ENCODE results near the gene KLRB1.
"Not testable (repeated sequence)": the region's sequence is repeated elsewhere in the genome, so short reads cannot be mapped to it uniquely, and the experiment has no call there.

The KLRB1 gene

DNA sequence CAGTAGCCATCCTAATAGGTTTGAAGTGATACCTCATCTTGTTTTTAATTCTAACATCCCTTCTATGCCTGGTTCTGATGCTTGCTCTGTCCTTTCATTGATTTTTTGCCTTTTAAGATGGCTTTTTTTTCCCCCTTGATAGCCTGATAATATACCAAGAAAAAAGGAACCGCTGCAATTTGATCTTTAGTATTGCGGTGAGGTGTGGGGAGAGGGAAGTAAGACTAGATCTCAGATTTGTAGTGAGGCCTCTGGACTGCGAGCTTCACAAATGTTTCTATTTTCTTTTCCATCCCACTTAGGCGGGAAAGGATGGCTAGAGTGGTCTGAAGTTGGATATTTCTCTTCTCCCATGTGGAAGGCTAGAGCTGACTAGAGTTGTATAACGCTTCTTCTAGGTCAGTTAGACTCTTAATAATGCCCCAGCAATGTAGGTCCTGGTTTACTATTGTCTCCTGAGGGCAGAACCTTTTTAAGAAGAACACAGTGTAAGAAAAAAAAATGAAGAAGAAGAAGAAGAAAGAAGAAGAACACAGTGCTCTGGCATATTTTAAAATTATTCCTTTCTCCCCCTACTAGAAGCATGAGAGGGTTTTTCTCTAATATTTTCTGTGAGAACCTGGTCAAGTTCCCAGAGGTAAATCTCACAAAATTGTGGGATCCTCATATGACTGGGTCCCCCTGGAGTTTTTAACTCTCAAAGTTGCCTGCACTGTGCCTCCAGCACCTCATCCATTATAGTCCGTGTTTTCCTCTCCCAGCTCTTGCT, 11.9 kb upstream of the KLRB1 start:
- Histone ChIP-seq H3K27me3 (ENCODE audit: insufficient read depth, poor library complexity, severe bottlenecking) (no peaks in the 10 kb centered on the region), H3K4me3 (replicated peaks; ENCODE audit: insufficient read depth, low read length) (no peak overlapping the region), H3K27ac (replicated peaks) (no peak overlapping the region)
- peak; percentile 72 for TF ChIP-seq SPI1 (IDR thresholded peaks at IDR 0.05; ENCODE audit: borderline replicate concordance, low read depth)
- TF ChIP-seq, protein P1, sequence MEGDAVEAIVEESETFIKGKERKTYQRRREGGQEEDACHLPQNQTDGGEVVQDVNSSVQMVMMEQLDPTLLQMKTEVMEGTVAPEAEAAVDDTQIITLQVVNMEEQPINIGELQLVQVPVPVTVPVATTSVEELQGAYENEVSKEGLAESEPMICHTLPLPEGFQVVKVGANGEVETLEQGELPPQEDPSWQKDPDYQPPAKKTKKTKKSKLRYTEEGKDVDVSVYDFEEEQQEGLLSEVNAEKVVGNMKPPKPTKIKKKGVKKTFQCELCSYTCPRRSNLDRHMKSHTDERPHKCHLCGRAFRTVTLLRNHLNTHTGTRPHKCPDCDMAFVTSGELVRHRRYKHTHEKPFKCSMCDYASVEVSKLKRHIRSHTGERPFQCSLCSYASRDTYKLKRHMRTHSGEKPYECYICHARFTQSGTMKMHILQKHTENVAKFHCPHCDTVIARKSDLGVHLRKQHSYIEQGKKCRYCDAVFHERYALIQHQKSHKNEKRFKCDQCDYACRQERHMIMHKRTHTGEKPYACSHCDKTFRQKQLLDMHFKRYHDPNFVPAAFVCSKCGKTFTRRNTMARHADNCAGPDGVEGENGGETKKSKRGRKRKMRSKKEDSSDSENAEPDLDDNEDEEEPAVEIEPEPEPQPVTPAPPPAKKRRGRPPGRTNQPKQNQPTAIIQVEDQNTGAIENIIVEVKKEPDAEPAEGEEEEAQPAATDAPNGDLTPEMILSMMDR (IDR thresholded peaks at IDR 0.05; ENCODE audit: insufficient read depth, low read length): no peak
- TF ChIP-seq, protein P2, sequence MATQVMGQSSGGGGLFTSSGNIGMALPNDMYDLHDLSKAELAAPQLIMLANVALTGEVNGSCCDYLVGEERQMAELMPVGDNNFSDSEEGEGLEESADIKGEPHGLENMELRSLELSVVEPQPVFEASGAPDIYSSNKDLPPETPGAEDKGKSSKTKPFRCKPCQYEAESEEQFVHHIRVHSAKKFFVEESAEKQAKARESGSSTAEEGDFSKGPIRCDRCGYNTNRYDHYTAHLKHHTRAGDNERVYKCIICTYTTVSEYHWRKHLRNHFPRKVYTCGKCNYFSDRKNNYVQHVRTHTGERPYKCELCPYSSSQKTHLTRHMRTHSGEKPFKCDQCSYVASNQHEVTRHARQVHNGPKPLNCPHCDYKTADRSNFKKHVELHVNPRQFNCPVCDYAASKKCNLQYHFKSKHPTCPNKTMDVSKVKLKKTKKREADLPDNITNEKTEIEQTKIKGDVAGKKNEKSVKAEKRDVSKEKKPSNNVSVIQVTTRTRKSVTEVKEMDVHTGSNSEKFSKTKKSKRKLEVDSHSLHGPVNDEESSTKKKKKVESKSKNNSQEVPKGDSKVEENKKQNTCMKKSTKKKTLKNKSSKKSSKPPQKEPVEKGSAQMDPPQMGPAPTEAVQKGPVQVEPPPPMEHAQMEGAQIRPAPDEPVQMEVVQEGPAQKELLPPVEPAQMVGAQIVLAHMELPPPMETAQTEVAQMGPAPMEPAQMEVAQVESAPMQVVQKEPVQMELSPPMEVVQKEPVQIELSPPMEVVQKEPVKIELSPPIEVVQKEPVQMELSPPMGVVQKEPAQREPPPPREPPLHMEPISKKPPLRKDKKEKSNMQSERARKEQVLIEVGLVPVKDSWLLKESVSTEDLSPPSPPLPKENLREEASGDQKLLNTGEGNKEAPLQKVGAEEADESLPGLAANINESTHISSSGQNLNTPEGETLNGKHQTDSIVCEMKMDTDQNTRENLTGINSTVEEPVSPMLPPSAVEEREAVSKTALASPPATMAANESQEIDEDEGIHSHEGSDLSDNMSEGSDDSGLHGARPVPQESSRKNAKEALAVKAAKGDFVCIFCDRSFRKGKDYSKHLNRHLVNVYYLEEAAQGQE (IDR thresholded peaks at IDR 0.05; ENCODE audit: insufficient replicate concordance, low read depth): no peak
- DNase-seq (ENCODE audit: low read depth in 1 of 2, low spot score in 1 of 2): peak in 1 of 2 experiments; percentile 54

DNA sequence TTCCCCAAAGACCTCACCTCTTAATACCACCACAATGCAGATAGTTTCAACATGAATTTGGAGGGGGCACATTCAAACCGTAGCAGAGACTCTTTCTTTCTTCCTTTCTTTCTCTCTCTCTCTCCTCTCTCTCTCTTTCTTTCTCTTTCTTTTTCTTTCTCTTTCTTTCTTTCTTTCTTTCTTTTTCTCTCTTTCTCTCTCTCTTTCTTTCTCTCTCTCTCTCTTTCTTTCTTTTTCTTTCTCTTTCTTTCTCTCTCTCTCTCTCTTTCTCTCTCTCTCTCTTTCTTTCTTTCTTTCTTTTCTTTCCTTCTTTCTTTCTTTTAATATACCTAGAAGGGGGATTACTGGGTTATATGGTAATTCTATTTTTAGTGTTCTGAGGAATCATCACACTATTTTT, 11.2 kb upstream of the KLRB1 start:
- not testable (repeated sequence) for H3K4me3 ChIP-seq (replicated peaks; ENCODE audit: insufficient read depth, low read length); DNase-seq (ENCODE audit: low read depth in 1 of 2, low spot score in 1 of 2); H3K27ac ChIP-seq (replicated peaks); H3K27me3 ChIP-seq (ENCODE audit: insufficient read depth, poor library complexity, severe bottlenecking)

DNA sequence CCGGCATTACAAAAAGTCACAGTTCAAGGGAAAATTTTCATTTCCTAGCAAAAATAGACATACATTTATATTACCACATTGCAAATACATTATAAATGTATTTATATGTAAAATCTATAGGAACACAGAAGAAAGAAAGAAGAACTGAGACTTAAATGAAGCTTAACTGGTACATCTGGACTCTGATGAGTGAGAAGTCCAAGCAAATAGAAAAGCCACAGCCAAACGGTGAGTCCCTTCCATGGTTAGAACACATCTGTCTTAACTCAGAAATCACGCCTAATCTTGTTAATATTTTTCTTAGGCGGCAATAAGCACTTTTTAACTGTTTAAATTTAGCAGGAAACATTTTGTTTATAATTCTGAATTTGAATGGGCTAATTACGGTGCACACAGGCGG, 9.4 kb upstream of the KLRB1 start:
- no peak for DNase-seq (ENCODE audit: low read depth in 1 of 2, low spot score in 1 of 2)
- TF ChIP-seq GABPA (IDR thresholded peaks at IDR 0.05; ENCODE audit: low read depth) (no peak), SPI1 (IDR thresholded peaks at IDR 0.05; ENCODE audit: borderline replicate concordance, low read depth) (no peak), POLR2AphosphoS5 (IDR thresholded peaks at IDR 0.05; ENCODE audit: low read depth) (no peak)
- TF ChIP-seq, protein P2 (IDR thresholded peaks at IDR 0.05; ENCODE audit: insufficient replicate concordance, low read depth): no peak
- TF ChIP-seq, protein P1 (IDR thresholded peaks at IDR 0.05; ENCODE audit: insufficient read depth, low read length): no peak
- no peak overlapping the region for H3K27ac ChIP-seq (replicated peaks)
- no peak overlapping the region for H3K4me3 ChIP-seq (replicated peaks; ENCODE audit: insufficient read depth, low read length)
- no peaks in the 10 kb centered on the region for H3K27me3 ChIP-seq (ENCODE audit: insufficient read depth, poor library complexity, severe bottlenecking)

DNA sequence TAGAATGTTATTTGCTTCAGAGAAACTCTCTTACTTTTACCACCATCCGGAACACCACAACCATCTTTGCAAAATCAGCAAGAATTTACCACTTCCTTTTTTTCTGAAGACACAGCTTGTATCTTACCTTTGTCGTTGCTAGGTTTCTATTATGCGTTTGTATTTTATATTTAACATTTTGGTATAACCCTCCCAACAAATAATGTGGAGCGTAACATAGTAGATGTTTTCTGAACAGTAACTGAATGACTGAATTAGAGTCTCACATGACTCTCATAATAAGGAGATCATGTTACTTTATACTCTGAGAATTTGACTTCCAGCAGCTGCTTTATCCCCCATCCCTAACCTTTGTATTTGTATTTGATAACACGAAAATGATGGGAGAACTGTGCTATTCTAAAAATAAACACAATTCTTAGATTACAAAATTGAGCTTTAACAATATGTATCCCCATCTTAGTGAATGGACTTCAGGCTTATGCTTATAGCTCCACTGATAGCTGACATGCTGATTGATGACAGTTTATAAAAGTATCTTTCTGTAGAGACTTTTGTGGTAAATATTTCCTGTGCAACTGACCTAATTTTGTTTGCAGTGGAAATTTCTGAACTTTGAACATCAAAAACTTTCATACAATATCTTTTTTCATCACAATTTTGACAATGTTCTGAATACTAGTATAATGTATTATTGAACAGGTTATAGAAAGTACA, 7.9 kb upstream of the KLRB1 start:
- DNase-seq (ENCODE audit: low read depth in 1 of 2, low spot score in 1 of 2): peak in 1 of 2 experiments; percentile 46
- Histone ChIP-seq H3K4me3 (replicated peaks; ENCODE audit: insufficient read depth, low read length) (no peak overlapping the region), H3K27me3 (ENCODE audit: insufficient read depth, poor library complexity, severe bottlenecking) (no peaks in the 10 kb centered on the region), H3K27ac (replicated peaks) (peak overlapping the region; percentile 53)
- TF ChIP-seq SPI1 (IDR thresholded peaks at IDR 0.05; ENCODE audit: borderline replicate concordance, low read depth) (peak; percentile 99), GABPA (IDR thresholded peaks at IDR 0.05; ENCODE audit: low read depth) (no peak)

DNA sequence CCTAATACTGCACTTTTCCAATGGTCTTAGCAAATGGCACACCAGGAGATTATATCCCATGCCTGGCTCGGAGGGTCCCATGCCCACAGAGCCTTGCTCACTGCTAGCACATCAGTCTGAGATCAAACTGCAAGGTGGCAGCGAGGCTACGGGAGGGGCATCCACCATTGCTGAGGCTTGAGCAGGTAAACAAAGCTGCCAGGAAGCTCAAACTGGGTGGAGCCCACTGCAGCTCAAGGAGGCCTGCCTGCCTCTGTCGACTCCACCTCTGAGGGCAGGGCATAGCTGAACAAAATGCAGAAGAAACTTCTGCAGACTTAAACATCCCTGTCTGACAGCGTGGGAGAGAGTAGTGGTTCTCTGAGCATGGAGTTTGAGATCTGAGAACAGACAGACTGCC, 2.9 kb upstream of the KLRB1 start:
- not testable (repeated sequence) for DNase-seq (ENCODE audit: low read depth in 1 of 2, low spot score in 1 of 2); H3K4me3 ChIP-seq (replicated peaks; ENCODE audit: insufficient read depth, low read length); H3K27ac ChIP-seq (replicated peaks); H3K27me3 ChIP-seq (ENCODE audit: insufficient read depth, poor library complexity, severe bottlenecking)

Data from HL-60 (cell line).